Measurements from ENCODE around the gene CD6.
A peak's percentile ranks its signal among the peaks of the same experiment; 100 is the strongest.
"Not testable (repeated sequence)": the region's sequence is repeated elsewhere in the genome, so short reads cannot be mapped to it uniquely, and the experiment has no call there.

The CD6 gene

GRCh38 chr11:60954421-60954820, 17.1 kb upstream of the CD6 start:
- no peak for DNase-seq

- no peak for DNase-seq
Observed at GRCh38 chr11:60955571-60955970, 15.9 kb upstream of the CD6 start.

- DNase-seq = no peak
Observed at GRCh38 chr11:60957188-60957587, 14.3 kb upstream of the CD6 start.

- DNase-seq = no peak
Observed at GRCh38 chr11:60959431-60959830, 12.0 kb upstream of the CD6 start.

- no peak for DNase-seq
Observed at GRCh38 chr11:60960405-60960804, 11.1 kb upstream of the CD6 start.

GRCh38 chr11:60964801-60965200, 6.7 kb upstream of the CD6 start:
- no peak for DNase-seq

GRCh38 chr11:60966890-60967289, 4.6 kb upstream of the CD6 start:
- no peak for DNase-seq

- DNase-seq = no peak
Observed at GRCh38 chr11:60968223-60968622, 3.3 kb upstream of the CD6 start.

GRCh38 chr11:60970369-60970774, 1.1 kb upstream of the CD6 start:
- peak; percentile 75 for DNase-seq

- DNase-seq = no peak
Observed at GRCh38 chr11:60970890-60971289, 590 bp upstream of the CD6 start.

GRCh38 chr11:60972182-60973030, 926 bp downstream of the CD6 start:
- no peak for DNase-seq

GRCh38 chr11:60973699-60974098, 2.2 kb downstream of the CD6 start:
- DNase-seq = no peak

GRCh38 chr11:60974316-60974715, 2.8 kb downstream of the CD6 start:
- not testable (repeated sequence) for DNase-seq

GRCh38 chr11:60974726-60975125, 3.2 kb downstream of the CD6 start:
- DNase-seq = no peak

GRCh38 chr11:60977224-60977623, 5.7 kb downstream of the CD6 start:
- DNase-seq = no peak

- no peak for DNase-seq
Observed at GRCh38 chr11:60977836-60978235, 6.4 kb downstream of the CD6 start.

GRCh38 chr11:60978546-60979380, 7.3 kb downstream of the CD6 start:
- no peak for DNase-seq

- no peak for DNase-seq
Observed at GRCh38 chr11:60981515-60981914, 10.0 kb downstream of the CD6 start.

- no peak for DNase-seq
Observed at GRCh38 chr11:60982184-60982583, 10.7 kb downstream of the CD6 start.

GRCh38 chr11:60984149-60984548, 12.7 kb downstream of the CD6 start:
- DNase-seq = no peak

GRCh38 chr11:60984636-60985035, 13.2 kb downstream of the CD6 start:
- DNase-seq = no peak

GRCh38 chr11:60985501-60985900, 14.0 kb downstream of the CD6 start:
- no peak for DNase-seq

GRCh38 chr11:60985991-60986915, 14.8 kb downstream of the CD6 start:
- DNase-seq = no peak

Data from DMS53 (cell line).